GM12891 (cell line): ENCODE data around the gene AMN1.

Experiments used
- DNase-seq: peaks from one replicate; pipeline ENCODE4 v3.0.0; 2011; ENCODE audit warnings: low spot score; ENCODE audit not compliant: insufficient read length
- FAIRE-seq: peaks from 2 replicates; lab custom pipeline; 2011; peaks lifted over from hg19 to GRCh38; lab: Jason Lieb, UNC
- PAX5 ChIP-seq: IDR thresholded peaks from 2 replicates; pipeline ENCODE4 v1.6.1; 2011; ENCODE audit warnings: low read length, moderate library complexity, mild to moderate bottlenecking; ENCODE audit not compliant: insufficient read depth, severe bottlenecking
- POLR2A ChIP-seq: IDR thresholded peaks from 2 replicates; pipeline ENCODE4 v1.6.1; 2011; ENCODE audit warnings: low read depth, low read length, control low read depth
- POLR2AphosphoS5 ChIP-seq: IDR thresholded peaks from 2 replicates; pipeline ENCODE4 v1.6.1; 2011; ENCODE audit warnings: low read depth, low read length, control low read depth
- POU2F2 ChIP-seq: IDR thresholded peaks from 2 replicates; pipeline ENCODE4 v1.6.1; 2011; ENCODE audit warnings: low read depth, mild to moderate bottlenecking, control low read depth, low read length, moderate library complexity
- SPI1 ChIP-seq: IDR thresholded peaks from 2 replicates; pipeline ENCODE4 v1.6.1; 2011; ENCODE audit warnings: low read depth, low read length, control low read depth
- TAF1 ChIP-seq: IDR thresholded peaks from 2 replicates; pipeline ENCODE4 v1.6.1; 2011; ENCODE audit warnings: low read depth, low read length, control low read depth

AMN1 gene

DNA sequence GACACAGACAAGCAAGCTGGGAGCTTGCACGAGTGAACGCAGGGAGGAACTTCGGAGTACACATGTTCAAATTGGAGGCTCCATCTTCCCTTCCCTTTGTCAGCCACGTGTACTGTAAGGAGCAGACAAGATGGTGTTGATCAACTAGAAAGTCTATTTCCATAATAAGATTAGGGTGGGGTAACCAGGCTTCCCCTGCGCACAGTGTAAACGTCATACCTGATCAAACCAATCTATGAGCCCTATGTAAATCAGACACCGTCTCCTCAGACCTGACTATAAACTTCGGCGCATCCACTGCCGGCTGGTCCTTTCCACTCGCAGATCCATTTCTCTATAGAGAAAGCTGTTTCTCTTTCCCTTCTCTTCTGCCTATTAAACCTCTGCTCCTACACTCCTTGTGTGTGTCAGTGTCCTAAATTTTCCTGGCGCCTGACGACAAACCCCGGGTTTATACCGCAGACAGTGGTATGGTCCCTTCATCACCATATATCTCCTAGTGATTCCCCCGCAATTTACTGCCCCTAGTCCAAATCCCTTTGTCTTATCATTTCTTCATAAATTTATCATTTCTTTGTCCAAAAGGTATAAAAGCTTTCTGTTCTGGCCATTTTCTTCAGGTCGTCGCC, 76.8 kb downstream of the AMN1 start:
- DNase-seq (no peak), FAIRE-seq (no peak)
- TF ChIP-seq TAF1 (no peak), POLR2A (no peak), POLR2AphosphoS5 (no peak), PAX5 (no peak), POU2F2 (no peak), SPI1 (no peak)

DNA sequence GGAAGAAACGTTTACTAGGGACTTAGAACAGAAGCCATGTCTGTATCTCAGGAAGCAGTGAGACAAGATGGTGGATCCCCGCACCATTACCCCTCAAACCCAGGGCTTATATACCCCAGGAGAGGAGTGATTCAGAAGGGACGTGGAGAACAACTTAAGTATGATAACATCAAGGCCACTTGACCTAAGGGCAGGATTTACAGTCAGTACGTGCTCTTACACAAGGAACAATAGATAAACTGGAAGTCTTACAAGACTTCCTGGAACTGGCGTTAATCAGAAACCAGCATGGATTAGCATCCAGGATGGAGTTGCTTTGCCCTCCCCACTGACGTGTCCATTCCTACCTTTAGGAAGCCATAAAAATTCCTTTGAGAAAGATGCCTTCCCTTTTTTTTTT, 77.9 kb downstream of the AMN1 start:
- no peak for FAIRE-seq
- TF ChIP-seq TAF1 = no peak
- DNase-seq = no peak

DNA sequence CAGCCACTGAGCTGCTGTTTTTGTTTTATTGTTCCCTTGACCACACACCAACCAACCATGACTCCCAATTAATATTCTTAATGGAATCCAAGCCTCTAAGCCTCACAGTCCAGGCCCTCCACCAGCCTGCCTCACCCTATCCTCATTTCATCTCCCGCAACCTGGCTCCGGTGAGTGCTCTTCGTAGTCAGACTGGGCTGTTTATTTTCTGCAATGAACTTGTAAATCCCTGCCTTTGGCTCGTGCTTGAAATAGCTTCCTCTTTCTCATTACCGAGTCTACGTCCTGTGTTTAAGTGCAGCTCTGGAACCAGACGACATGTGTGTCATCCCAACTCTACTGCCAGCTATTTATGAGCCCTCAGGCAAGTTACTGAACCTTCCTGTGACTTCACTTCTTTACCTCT, 81.7 kb downstream of the AMN1 start:
- DNase-seq = no peak
- no peak for FAIRE-seq

DNA sequence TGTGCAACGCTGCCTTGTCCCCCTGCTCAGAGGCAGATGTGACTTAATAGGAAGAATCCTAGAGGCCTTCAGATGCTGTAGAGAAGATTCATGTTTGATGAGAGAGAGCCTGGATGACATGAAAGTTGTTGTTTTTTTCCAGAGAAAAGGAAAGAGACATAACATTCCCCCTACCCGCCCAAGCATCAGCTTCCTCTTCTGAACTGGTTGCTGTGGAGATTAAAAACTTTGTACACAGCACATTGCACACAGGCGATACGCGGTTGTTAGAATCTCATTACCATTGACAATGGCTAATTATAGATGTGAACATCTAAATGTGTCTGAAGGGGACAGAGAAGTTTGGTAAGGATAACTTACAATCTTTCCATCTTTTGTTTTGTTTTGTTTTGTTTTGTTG, 82.9 kb downstream of the AMN1 start:
- FAIRE-seq = no peak
- TF ChIP-seq POLR2A (no peak), POU2F2 (no peak), PAX5 (no peak), POLR2AphosphoS5 (no peak)
- DNase-seq = no peak

More for the DNA sequence above, 81.7 kb downstream of the AMN1 start:
- TF ChIP-seq SPI1 = no peak
- no peak for TF ChIP-seq POLR2A
- no peak for TF ChIP-seq POU2F2
- TF ChIP-seq POLR2AphosphoS5 = no peak
- TF ChIP-seq PAX5 = no peak
- TF ChIP-seq TAF1 = no peak

DNA sequence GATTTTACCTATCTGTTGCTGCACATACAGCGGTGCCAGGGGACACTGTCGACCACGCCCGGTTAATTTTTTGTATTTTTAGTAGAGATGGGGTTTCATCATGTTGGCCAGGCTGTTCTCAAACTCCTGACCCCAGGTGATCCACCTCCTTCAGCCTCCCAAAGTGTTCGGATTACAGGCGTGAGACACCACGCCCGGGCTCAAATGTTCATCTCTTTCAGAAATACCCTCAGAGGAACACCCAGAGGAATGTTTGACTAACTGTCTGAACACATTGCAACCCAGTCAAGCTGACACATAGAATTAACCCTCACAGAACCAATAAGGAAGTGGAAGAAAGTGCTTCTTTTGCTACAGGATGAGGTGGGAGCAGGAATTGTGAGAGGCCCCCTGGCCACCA, 84.3 kb downstream of the AMN1 start:
- FAIRE-seq (no peak), DNase-seq (no peak)
- TF ChIP-seq POU2F2 = no peak
- TF ChIP-seq SPI1 = no peak
- TF ChIP-seq TAF1 = no peak
- TF ChIP-seq POLR2A = no peak
- no peak for TF ChIP-seq POLR2AphosphoS5
- no peak for TF ChIP-seq PAX5

DNA sequence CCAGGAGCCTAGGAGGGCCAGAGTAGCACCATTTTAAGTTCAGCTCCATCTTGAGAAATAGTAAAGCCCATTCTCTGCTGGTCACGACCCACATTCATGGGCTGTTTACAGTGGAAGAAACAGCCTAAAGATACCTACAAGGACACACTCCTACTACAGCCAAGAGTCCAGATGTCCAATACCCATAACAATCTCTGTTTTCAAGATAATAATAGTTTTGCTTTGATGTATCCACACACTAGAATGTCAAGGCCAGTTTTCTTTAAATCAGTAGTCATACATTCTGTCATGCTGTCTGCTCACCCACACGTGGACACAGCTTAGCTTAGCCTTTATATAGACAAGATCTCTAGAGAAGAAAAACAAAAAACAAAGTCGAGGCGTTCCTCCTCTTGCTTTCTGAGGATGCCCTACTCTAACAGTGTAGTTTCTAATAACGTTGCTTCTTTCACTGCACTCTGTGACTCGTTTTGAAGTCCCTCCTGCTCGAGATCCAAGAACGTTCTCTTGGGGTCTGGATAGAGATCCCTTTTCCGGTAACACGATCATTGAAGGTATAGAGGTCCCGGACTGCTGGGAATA, 87.2 kb downstream of the AMN1 start:
- FAIRE-seq = no peak
- TF ChIP-seq POLR2AphosphoS5 (no peak), POU2F2 (no peak), TAF1 (no peak), PAX5 (no peak), SPI1 (no peak), POLR2A (no peak)
- no peak for DNase-seq

DNA sequence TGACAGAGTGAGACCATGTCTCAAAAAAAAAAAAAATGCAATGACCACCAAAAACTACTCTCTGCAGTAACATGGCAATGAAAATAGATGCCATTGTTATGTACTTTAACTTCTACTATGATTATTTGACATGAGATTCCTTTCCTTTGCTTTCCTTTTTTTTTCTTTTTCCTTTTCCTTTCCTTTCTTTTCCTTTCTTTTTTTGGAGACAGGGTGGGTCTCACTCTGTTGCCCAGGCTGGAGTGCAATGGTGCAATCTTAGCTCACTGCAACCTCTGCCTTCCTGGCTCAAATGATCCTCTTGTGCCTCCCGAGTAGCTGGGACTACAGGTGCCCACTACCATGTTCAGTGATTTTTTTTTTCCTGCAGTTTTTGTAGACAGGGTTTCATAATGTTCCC, 94.2 kb downstream of the AMN1 start:
- no peak for FAIRE-seq
- TF ChIP-seq POU2F2 = no peak
- TF ChIP-seq SPI1 = no peak
- no peak for TF ChIP-seq POLR2A
- TF ChIP-seq POLR2AphosphoS5 = no peak
- TF ChIP-seq TAF1 = no peak
- TF ChIP-seq PAX5 = no peak
- no peak for DNase-seq

DNA sequence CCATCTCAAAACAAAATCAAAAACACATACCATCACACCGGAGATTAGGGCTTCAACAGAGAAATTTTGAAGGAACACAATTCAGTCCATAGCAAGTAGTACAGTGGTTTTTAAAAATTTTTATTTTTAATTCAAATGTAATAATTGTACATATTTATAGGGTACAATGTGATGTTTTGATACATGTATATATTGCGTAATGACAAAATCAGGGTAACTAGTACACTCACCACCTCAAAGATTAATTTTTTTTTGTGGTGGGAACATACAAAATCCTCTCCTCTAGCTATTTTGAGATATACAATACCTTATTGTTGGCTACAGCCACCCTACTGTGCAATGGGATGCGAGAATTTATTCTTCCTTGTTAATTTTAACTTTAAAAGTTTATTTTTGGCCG, 95.4 kb downstream of the AMN1 start:
- FAIRE-seq (no peak), DNase-seq (no peak)
- TF ChIP-seq SPI1 (no peak), TAF1 (no peak), POLR2A (no peak), POU2F2 (no peak), PAX5 (no peak), POLR2AphosphoS5 (no peak)

DNA sequence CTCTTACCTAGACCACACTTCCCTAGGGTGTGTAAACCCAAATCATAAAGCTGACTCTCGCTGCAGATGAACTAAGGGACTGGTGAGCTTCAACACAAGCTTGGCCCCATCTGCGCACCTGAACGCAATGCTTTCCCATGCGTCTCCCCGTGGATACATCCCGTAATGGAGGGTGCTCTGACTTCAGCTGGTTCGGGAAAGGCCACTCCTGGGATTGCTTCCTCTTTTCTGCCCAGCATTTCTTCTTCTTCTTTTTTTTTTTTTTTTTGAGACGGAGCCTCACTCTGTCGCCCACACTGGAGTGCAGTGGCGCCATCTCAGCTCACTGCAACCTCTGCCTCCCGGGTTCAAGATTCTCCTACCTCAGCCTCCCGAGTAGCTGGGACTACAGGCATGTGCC, 97.0 kb downstream of the AMN1 start:
- FAIRE-seq (peak; percentile 13), DNase-seq (no peak)

More for the DNA sequence above, 97.0 kb downstream of the AMN1 start:
- TF ChIP-seq SPI1 (no peak), POLR2AphosphoS5 (no peak), POU2F2 (no peak), POLR2A (no peak), TAF1 (no peak), PAX5 (no peak)
